Renal cortex interstitium (tissue), 11 donors: ENCODE results near the gene MEP1B. TPM values are rescaled to one million over a fixed set of nuclear protein-coding genes. Genes with fewer than 3 reads are reported as not detected.
"Not testable (repeated sequence)": the region's sequence is repeated elsewhere in the genome, so short reads cannot be mapped to it uniquely, and the experiment has no call there.

ENCODE experiments used
- DNase-seq, 11 donors: peaks; one replicate each; pipeline ENCODE4 v3.0.0-alpha.2; 2013; ENCODE audit warnings: low read depth in 9 of 11, low spot score in 4 of 11; ENCODE audit errors: extremely low read depth in 1 of 11
- polyA plus RNA-seq, 3 donors: library from polyadenylated mRNA; unstranded; fragments of 120-200 nt; gene quantifications; one replicate each; pipeline ENCODE4 v1.2.1, GENCODE V29; 2013; ENCODE audit not compliant: insufficient read length in 3 of 3

Gene MEP1B
- polyA plus RNA-seq, 3 donors = 0.07 to 0.17 TPM; not detected in 1

- no peak for DNase-seq
These were observed 12.3 kb downstream of the MEP1B start for GRCh38 chr18:32201948-32202672.

DNA sequence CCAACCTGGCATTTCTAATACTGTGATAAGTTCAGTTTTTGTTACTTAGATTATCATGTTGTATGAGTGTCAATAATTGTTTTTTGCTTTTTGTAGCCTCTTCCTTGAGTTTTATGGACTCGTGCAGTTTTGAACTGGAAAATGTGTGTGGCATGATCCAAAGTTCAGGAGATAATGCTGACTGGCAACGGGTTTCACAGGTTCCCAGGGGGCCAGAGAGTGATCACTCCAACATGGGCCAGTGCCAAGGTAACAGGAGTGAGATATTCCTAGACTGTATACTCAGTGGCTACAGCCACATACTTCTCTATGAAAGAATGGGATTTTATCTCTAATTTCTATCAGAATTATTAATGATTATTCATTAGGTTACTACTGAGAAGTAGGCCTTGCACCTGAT is 18.2 kb downstream of the MEP1B start:
- DNase-seq = no peak

DNA sequence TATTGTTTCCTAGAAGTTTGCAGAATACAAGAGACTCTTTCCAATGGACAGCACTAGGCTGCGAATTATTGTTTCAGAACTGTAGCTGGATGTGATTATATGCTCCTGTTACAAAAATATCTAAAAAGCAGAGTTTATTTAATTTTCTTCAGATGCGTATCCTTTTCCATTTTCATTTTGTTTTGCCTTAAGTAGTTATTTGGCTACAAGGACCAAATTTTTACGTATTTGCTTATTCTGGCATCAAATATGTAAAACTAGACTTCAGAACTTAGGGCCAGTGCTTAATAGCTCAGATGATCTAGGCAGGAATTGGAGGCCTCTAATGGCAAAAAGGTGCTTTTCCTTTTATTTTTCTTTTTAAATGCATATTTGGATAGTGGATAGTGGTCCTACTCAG is 18.7 kb downstream of the MEP1B start:
- DNase-seq = no peak

DNA sequence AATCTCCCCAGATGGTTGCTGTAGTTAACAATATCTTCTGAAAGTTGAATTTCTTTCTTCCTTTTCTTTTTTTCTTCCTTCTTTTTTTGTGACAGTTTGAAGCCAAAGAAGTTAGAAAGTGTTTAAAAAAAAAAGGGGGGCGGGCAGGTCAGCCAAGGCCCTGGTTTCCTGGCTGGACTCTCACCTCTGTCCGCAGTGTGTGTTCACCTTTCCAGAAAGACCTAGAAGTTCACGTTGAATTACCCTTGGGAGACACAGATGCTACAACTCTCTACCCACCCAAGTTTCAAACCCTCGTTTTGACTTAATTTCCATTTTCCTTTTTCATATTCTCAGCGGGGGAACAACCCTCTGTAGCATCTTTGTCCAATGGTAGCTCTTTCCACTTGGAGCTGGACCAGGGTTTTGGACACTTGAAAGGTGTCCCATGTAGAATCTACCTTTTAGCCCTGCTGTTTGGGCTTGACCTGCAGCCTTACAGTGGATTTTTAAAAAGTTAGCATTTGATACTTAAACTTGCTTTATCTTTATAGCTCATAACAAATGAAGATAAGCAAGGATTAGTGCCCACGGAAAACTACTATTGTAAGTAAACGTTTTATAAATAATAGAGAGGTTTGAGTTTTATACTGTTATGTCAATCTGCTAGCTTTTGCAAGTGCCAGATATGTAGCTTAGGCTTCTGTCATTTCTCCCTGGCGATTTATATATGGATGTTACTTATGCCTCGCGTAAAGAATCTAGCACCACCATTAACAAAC is 20.0 kb downstream of the MEP1B start:
- DNase-seq = no peak

DNA sequence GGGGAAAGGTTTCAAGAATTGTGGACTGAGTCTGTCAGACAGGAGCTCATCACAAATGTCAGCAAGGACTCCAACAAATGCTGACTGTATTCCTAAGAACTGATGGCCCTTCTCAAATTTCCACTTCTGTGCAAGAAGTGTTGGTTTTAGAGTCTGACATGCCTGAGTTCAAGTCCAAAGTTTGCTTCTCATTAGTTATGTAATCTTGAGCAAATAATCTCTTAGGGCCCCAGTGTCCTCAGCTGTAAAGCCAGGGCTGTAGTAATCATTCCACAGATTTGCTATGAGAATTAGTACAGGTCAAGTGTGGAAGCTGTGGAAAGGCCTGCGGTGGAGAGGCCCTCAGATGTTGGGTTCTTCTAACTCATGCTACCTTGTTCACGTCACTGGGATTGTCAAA is 23.9 kb downstream of the MEP1B start:
- DNase-seq = no peak

DNA sequence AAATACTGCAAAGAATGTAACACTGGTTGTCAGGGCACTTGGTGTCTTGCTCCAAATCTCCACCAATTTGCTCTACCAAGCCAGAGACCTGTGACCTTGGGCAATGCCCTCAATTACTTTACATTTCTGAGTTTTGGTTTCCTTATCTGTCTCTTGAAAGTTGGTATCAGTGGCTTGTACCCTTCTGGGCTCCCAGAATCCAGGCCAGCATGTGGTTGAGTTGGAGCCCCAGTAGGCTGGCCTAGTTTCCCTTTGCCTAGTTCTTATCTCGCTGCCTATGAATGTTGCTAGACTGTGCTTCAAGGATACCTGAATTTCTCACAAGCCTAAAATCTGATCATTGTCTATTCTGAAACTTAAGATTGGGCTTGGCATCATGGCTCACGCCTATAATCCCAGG is 26.6 kb downstream of the MEP1B start:
- no peak for DNase-seq

- no peak for DNase-seq
These were observed 29.7 kb downstream of the MEP1B start for GRCh38 chr18:32219431-32220018.

- not testable (repeated sequence) for DNase-seq
These were observed 43.5 kb downstream of the MEP1B start for GRCh38 chr18:32233348-32233747.

DNA sequence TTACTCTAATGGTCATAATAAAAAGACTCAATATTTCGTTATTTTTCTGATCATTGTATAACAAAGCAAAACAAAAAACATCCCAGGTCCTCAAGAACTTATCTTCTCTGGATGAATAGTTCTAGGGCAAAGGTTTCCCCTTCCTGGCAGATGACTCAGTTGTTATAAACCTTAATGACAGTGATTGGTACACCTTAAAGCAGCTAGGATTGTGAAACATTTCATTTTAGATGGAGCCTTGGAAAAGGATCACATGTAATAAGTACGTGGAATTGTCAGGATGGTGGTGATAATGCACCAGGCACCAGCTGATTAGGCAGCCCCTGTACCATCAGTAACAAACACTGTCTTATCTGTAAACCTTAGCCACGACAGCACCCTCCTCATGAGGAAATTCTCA is 47.2 kb downstream of the MEP1B start:
- no peak for DNase-seq

GRCh38 chr18:32238635-32239268 is 48.9 kb downstream of the MEP1B start:
- no peak for DNase-seq

DNA sequence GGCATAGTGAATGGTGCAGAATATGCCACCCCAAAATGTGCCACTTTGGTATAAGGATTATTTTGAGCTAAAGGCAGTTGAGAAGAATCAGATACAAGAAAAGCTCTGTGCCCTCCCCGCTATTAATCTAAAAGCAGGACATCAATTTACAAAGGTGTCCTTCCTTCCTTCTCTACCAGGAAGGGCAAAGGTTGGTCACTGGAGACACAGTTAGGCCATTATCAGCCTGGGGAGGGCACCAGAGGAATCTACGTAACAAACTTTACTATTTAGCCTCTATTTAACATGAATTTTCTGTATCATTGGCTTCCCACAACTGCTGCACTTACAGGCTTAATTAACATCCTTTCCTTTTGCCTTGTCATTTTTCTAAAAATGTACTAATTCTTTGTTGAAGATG is 52.6 kb downstream of the MEP1B start:
- DNase-seq = no peak

GRCh38 chr18:32243358-32243757 is 53.5 kb downstream of the MEP1B start:
- no peak for DNase-seq

DNA sequence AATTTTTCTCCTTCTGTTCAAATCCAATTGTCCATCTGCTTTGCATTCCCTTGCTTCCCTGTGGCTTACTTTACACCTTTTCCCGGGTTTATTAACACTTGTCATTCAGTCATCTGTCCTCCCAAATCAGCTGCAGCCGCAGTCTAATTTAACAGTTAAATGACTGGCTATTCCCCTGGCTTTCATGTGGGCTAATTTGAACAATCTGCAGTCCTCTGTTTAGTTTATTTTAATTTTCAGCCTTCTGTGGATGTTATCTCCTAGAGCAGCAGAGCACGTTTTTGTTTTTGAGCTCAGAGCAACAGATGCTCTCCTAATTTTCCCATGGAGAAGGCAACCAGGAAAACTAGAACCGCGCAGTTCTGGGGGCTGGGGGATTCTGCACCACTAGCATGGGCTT is 55.0 kb downstream of the MEP1B start:
- DNase-seq = no peak

DNA sequence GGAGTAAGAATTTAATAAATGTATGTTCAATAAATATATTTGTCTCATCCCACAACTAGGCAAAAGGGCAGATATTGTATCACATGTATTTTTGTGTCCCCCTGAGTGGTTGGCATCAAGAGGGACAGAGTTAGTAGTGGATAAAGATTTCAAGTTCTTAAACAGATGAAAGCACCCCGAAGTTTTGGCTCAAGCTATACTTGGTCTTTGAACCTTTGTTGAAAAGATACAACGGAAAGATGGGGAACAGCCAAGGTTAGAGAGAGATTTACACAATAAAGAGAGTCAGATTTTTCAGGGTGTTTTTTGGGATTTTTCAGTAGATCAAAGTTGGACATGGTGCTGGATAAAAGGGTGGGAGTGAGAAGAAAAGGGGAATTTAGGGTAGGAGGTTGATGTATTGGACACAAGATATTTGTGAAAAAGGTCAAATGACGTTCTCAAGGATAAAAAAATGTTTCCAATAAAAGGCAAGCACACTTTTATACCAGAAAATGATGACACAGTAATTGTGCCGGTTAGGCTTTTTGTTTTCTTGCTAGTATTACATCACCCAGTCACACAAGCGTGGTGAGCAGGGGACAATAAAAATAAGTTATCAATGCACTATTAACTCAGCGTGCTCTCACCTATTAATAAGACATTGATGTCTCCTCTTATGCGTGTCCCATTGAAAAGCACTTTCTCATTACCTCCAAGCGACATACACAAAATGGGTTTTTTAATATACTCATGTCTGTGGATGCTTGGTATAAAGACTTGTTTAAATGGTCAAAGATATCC is 59.5 kb downstream of the MEP1B start:
- DNase-seq = no peak

DNA sequence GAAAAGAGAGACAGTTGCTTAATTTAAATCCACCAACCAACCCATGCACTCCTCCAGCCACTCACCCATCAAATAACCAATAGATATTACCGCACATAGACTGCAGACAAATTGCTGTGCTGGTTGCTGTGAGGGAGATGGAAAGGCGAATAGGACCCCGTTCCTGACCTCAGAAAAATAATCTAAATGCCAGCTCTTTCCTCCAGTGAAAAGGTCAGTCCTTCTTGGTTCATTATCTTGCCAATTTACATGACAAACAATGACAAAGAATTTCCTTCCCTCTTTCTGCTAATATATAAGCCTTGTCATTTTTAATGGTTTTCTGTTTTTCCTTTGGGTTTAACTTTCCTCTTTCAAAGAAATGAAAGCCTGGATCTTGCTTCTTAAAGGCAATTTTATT is 61.6 kb downstream of the MEP1B start:
- no peak for DNase-seq

DNA sequence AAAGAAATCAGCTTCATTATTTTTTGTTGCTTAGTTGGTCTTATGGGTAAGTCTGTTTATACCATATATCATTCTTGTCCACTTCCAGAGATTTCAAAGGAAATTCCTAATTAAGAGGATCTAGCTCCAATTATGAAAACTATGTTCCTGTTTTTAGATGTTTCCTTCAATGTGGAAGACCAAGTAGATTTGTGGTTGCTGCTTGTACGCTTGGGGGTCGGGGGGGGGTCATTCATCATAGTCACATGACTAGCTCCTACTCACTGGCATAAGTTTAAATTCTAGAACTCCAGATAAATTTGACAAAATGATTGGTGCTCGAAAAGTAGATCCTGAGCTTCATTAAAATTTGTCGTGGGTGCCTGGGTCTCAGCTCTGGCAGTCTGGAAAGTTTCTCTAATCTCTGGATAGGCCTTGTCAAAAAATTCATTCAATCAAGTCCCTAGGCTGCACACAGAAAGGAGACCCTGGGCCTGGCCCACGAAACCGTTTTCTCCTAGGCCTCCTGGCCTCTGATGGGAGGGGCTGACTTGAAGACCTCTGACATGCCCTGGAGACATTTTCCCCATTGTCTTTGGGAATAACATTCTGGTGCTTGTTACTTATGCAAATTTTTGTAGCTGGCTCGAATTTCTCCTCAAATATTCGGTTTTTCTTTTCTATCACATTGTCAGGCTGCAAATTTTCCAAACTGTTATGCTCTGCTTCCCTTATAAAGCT is 62.5 kb downstream of the MEP1B start:
- no peak for DNase-seq

- no peak for DNase-seq
These were observed 65.7 kb downstream of the MEP1B start for GRCh38 chr18:32255570-32255969.

DNA sequence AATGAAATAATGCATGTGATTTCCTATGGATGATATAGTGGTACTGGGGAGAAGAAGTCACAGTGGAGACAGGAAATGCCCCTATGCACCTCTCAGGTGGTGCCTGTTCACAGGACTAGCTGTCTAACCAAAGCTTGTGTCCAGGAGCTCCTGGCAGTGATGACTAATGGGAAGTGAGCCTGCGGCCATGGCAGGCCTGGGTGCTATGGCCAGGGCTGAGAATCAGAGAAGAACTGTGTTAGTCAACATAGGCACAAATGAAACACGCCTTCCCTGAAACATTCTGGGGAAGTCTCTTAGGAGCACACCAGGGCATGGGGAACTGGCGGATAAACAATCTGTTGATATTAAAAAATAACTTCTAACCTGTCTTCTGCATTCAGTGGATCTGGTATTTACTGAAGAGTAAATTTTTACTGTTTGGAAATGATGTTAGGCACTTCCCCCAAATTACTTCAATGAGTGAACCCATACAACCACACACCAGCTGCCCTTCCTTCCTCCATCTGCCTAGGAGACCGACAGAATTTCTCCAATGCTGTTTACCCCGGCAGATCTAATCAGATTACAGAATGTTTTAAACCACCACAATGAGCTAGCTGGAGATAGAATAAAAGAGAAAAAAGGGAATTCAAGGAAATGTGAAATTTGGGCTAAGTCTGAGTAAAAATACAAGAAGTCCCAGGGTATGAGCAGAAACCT is 67.4 kb downstream of the MEP1B start:
- DNase-seq = no peak
